Loucy (cell line): ENCODE measurements around the gene COA5.

Source experiments
- H2AFZ ChIP-seq: fragments of 200-600 bp; sonication (generic); 2 replicates; pipeline ENCODE4 v1.6.0; 2016; ENCODE audit warnings: antibody characterized with exemption, mild to moderate bottlenecking, low read length, moderate library complexity
- H3F3A ChIP-seq: fragments of 200-600 bp; 2 replicates; pipeline ENCODE4 v1.6.0; 2016; ENCODE audit warnings: antibody characterized with exemption, low read depth, mild to moderate bottlenecking
- H3K27me3 ChIP-seq: fragments of 200-600 bp; sonication (generic); 2 replicates; pipeline ENCODE4 v1.6.1; 2014; ENCODE audit warnings: low read length, mild to moderate bottlenecking; ENCODE audit not compliant: insufficient read depth, poor library complexity, severe bottlenecking
- H3K36me3 ChIP-seq: fragments of 200-600 bp; sonication (generic); 2 replicates; pipeline ENCODE4 v1.6.1; 2016; ENCODE audit warnings: low read length; ENCODE audit not compliant: insufficient read depth
- H3K4me1 ChIP-seq: fragments of 200-600 bp; sonication (generic); 2 replicates; pipeline ENCODE4 v1.5.1; 2014; ENCODE audit warnings: low read length, mild to moderate bottlenecking; ENCODE audit not compliant: insufficient read depth, poor library complexity, severe bottlenecking
- H3K4me2 ChIP-seq: fragments of 200-600 bp; sonication (generic); 2 replicates; pipeline ENCODE4 v1.6.0; 2014; ENCODE audit warnings: antibody characterized with exemption, low read length, low read depth, mild to moderate bottlenecking; ENCODE audit not compliant: poor library complexity, severe bottlenecking
- H3K4me3 ChIP-seq: fragments of 200-600 bp; sonication (generic); 2 replicates; pipeline ENCODE4 v1.5.1; 2014; ENCODE audit warnings: low read length, mild to moderate bottlenecking, mixed read lengths; ENCODE audit not compliant: poor library complexity, severe bottlenecking
- H3K79me2 ChIP-seq: fragments of 200-600 bp; sonication (generic); 2 replicates; pipeline ENCODE4 v1.6.1; 2014; ENCODE audit warnings: low read length; ENCODE audit not compliant: insufficient read depth
- H3K9ac ChIP-seq: fragments of 200-600 bp; sonication (generic); 2 replicates; pipeline ENCODE4 v1.6.0; 2014; ENCODE audit warnings: mild to moderate bottlenecking, low read depth, low read length, moderate library complexity; ENCODE audit not compliant: poor library complexity, severe bottlenecking
- H3K9me2 ChIP-seq: fragments of 200-600 bp; sonication (generic); replicated peaks from 2 replicates; pipeline ENCODE4 v1.6.1; 2016; ENCODE audit warnings: low read depth, low read length, mixed read lengths
- H3K9me3 ChIP-seq: fragments of 200-600 bp; sonication (generic); 2 replicates; pipeline ENCODE4 v1.6.1; 2014; ENCODE audit warnings: mild to moderate bottlenecking, antibody characterized with exemption, low read length, low read depth; ENCODE audit not compliant: insufficient read depth
- H4K20me1 ChIP-seq: fragments of 200-600 bp; sonication (generic); 2 replicates; pipeline ENCODE4 v1.6.0; 2014; ENCODE audit warnings: antibody characterized with exemption, low read length, mild to moderate bottlenecking; ENCODE audit not compliant: insufficient read depth, poor library complexity, severe bottlenecking
- EZH2phosphoT487 ChIP-seq: fragments of 200-600 bp; IDR thresholded peaks from 2 replicates; pipeline ENCODE4 v1.6.1; 2018; ENCODE audit warnings: antibody characterized with exemption, mild to moderate bottlenecking, moderate library complexity, borderline replicate concordance
- TF ChIP-seq, protein P1 (sequence below): fragments of 200-600 bp; sonication (generic); conservative IDR thresholded peaks from 2 replicates; pipeline ENCODE4 v1.5.1; 2014; ENCODE audit warnings: mild to moderate bottlenecking, antibody characterized with exemption, low read length

The COA5 gene

DNA sequence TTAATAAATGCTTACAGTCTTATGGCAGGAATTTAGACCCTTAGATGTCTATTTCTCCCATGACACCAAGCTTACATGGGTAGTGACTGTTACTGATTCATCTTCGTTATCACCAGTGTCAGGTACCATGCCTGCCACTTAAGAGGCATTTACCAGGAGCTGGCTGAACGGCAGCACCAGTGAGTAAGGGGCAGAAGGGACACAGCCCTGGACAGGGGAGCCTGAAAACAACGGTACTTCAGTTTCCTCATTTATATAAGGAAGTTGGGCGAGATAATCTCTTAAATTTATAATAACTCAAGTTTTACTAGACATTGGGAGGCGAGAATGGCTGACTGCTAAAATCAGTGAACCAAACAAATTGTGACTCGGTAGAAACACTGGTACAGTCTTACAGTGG is 1.2 kb downstream of the COA5 start:
- TF ChIP-seq EZH2phosphoT487, result no peak
- Histone ChIP-seq H3K36me3 (0 out of 2 replicates have a peak, but pooled peaks cover 4% of the 10 kb centered on the region), H2AFZ (no peak overlapping the region), H3K9me3 (no peaks in the 10 kb centered on the region), H3K9me2 (no peaks in the 10 kb centered on the region), H3K27me3 (no peaks in the 10 kb centered on the region), H3F3A (no peaks in the 10 kb centered on the region), H3K9ac (peak overlapping the region; percentile 95), H3K79me2 (peaks cover 56% of the 10 kb centered on the region), H3K4me3 (peak overlapping the region; percentile 99), H4K20me1 (peaks cover 27% of the 10 kb centered on the region), H3K4me2 (peak overlapping the region; percentile 94), H3K4me1 (peaks cover 37% of the 10 kb centered on the region)

DNA sequence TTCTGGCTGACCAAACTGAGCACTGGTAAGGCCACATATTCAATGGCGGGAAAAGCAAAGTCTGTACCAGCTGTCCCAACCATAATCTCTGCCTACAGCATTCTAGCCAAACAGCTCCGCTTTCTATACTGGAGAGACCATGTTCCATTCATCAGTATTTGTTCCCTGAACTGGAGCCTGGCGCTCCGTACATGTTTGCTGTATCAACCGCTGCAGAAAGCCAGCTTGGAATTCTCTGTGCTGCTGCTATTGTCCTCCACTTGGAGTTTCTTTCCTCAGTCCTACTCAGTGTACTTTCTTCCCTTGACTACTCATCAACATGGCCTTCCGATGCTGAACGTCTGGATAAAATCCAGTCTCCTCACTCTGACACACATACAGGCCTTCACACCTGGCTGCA is 1.9 kb downstream of the COA5 start:
- H3F3A ChIP-seq, result no peaks in the 10 kb centered on the region
- H3K9me2 ChIP-seq, result no peaks in the 10 kb centered on the region
- peaks cover 53% of the 10 kb centered on the region for H3K79me2 ChIP-seq
- peak overlapping the region; percentile 94 for H3K4me2 ChIP-seq
- no peaks in the 10 kb centered on the region for H3K9me3 ChIP-seq
- H2AFZ ChIP-seq, result no peak overlapping the region
- no peaks in the 10 kb centered on the region for H3K27me3 ChIP-seq
- TF ChIP-seq EZH2phosphoT487, result no peak
- TF ChIP-seq, protein P1, sequence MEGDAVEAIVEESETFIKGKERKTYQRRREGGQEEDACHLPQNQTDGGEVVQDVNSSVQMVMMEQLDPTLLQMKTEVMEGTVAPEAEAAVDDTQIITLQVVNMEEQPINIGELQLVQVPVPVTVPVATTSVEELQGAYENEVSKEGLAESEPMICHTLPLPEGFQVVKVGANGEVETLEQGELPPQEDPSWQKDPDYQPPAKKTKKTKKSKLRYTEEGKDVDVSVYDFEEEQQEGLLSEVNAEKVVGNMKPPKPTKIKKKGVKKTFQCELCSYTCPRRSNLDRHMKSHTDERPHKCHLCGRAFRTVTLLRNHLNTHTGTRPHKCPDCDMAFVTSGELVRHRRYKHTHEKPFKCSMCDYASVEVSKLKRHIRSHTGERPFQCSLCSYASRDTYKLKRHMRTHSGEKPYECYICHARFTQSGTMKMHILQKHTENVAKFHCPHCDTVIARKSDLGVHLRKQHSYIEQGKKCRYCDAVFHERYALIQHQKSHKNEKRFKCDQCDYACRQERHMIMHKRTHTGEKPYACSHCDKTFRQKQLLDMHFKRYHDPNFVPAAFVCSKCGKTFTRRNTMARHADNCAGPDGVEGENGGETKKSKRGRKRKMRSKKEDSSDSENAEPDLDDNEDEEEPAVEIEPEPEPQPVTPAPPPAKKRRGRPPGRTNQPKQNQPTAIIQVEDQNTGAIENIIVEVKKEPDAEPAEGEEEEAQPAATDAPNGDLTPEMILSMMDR, result no peak
- H3K4me3 ChIP-seq, result peak overlapping the region; percentile 99
- peaks cover 27% of the 10 kb centered on the region for H4K20me1 ChIP-seq
- 0 out of 2 replicates have a peak, but pooled peaks cover 4% of the 10 kb centered on the region for H3K36me3 ChIP-seq
- H3K4me1 ChIP-seq, result peaks cover 37% of the 10 kb centered on the region
- peak overlapping the region; percentile 95 for H3K9ac ChIP-seq

DNA sequence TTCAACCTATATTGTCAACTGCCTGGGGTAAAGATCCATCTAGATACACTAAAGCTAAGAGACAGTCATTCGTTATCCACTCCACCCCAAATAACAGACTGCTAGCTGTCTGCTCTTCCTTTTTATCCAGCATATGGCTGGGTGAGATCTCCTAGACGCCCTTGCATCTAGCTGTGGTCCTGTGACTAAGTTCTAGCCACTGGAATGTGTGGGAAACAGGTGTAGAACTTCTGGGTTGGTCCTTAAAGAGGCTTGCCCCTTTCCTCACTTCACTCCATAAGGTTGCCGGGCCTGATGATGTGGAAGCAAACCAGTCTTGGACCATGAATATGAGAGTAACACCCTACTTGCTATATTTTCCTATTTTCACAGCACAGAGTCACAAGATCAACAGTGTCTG is 3.2 kb downstream of the COA5 start:
- H4K20me1 ChIP-seq, result peaks cover 20% of the 10 kb centered on the region
- no peaks in the 10 kb centered on the region for H3F3A ChIP-seq
- H3K9ac ChIP-seq, result no peak overlapping the region
- TF ChIP-seq, protein P1, result no peak
- TF ChIP-seq EZH2phosphoT487, result no peak
- H3K27me3 ChIP-seq, result no peaks in the 10 kb centered on the region
- peaks cover 30% of the 10 kb centered on the region for H3K4me1 ChIP-seq
- H2AFZ ChIP-seq, result no peak overlapping the region
- H3K9me3 ChIP-seq, result no peaks in the 10 kb centered on the region
- no peak overlapping the region for H3K4me3 ChIP-seq
- no peak overlapping the region for H3K4me2 ChIP-seq
- no peaks in the 10 kb centered on the region for H3K9me2 ChIP-seq
- peaks cover 40% of the 10 kb centered on the region for H3K79me2 ChIP-seq
- peaks cover 11% of the 10 kb centered on the region; the same call in 1 of the 2 replicates for H3K36me3 ChIP-seq

DNA sequence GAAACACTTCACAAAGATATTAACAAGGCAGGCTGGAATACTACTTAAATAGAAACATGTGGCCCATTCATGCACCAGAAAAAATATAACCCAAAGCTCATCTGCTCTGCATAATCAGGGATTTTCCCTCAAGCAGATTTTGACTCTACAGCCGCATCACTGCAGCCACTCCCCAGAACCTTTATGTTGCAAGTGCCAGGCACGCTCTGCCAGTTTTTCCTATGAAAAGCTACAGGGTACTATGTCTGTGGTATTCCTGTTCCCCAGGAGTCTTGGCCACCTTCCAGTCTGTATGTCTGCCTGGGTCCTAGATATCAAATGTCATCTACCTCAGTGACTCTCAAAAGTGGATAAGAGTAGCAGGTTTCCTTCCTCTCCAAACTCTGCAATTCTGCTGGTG is 3.8 kb downstream of the COA5 start:
- Histone ChIP-seq H3K9me3 (no peaks in the 10 kb centered on the region), H3K36me3 (peaks cover 16% of the 10 kb centered on the region; the same call in 1 of the 2 replicates), H3K4me1 (peaks cover 24% of the 10 kb centered on the region), H3F3A (no peaks in the 10 kb centered on the region), H3K79me2 (peaks cover 35% of the 10 kb centered on the region), H2AFZ (no peak overlapping the region), H3K4me3 (no peak overlapping the region), H3K9me2 (no peaks in the 10 kb centered on the region), H3K4me2 (no peak overlapping the region), H3K27me3 (no peaks in the 10 kb centered on the region), H4K20me1 (peaks cover 17% of the 10 kb centered on the region), H3K9ac (no peak overlapping the region)
- no peak for TF ChIP-seq EZH2phosphoT487
- TF ChIP-seq, protein P1, result no peak
